ENCODE results near the gene SELENOO.

DNA sequence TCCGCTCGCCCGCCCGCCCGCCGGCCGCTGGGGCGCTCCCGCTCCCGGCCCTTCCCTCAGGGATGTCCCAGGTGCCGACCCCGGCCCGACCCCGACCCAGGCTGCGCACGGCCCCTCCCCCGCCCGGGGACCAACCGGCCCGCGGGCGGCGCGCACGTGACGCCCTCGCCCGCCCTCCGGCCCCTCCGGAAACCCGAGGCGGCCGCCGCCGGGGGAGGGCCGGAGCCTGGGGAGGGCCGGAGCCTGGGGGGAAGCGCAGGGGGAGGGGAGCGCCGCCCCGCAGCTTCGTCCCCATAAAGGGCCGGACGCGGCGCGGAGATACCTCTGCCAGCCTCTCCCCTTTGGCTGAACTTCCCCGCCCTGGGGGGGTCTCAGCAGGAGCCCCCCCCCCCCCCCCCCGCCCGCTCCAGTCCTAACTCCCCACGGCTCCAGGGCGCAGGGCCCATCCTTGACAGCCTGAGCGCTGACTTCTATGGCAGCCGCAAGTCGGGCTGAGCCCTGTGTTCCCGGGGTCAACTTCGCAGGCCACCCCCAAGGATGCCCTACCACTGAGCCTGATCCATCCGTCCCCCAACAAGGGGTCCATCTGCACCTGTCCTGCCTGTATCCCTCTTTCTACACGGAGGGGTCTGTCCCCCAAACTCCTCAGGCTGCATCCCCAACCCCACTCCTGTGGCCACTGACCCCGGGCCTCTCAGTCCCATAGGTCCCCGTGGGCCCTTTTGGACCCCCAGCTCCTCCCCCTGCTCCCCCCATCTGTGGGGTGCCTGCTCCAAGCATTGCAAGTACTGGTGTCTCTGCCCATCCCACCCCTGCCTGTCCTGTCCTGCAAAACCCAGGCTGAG lies 61.0 kb downstream of the SELENOO start, which contains the start of gene MAPK12:
- TF ChIP-seq EZH2 (IDR thresholded peaks at IDR 0.05; ENCODE audit: low read length, unreplicated experiment): no peak
- TF ChIP-seq, protein P1, sequence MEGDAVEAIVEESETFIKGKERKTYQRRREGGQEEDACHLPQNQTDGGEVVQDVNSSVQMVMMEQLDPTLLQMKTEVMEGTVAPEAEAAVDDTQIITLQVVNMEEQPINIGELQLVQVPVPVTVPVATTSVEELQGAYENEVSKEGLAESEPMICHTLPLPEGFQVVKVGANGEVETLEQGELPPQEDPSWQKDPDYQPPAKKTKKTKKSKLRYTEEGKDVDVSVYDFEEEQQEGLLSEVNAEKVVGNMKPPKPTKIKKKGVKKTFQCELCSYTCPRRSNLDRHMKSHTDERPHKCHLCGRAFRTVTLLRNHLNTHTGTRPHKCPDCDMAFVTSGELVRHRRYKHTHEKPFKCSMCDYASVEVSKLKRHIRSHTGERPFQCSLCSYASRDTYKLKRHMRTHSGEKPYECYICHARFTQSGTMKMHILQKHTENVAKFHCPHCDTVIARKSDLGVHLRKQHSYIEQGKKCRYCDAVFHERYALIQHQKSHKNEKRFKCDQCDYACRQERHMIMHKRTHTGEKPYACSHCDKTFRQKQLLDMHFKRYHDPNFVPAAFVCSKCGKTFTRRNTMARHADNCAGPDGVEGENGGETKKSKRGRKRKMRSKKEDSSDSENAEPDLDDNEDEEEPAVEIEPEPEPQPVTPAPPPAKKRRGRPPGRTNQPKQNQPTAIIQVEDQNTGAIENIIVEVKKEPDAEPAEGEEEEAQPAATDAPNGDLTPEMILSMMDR (conservative IDR thresholded peaks at IDR 0.05; ENCODE audit: low read depth, low read length): no peak

Measured in PC-3 (cell line).